GM21447 (cell line): ENCODE results near the gene HIP1.
"Not testable (repeated sequence)": the region's sequence is repeated elsewhere in the genome, so short reads cannot be mapped to it uniquely, and the experiment has no call there.

Source experiments
- ATAC-seq: cut with Tn5 transposase; IDR thresholded peaks from one replicate; pipeline ENCODE4 v1.9.1; 2021; ENCODE audit not compliant: unreplicated experiment

Gene HIP1

GRCh38 chr7:75738604-75738974 lies at the start of gene HIP1:
Gene HIP1, minus strand, starts transcription at chr7:75738941. Its CDS starts 21 bp downstream, at chr7:75738920.
- peak; percentile 5 for ATAC-seq

- ATAC-seq, result not testable (repeated sequence)
Measured at GRCh38 chr7:75788154-75788847, 49.6 kb upstream of the HIP1 start.

GRCh38 chr7:75783058-75783457 lies 44.3 kb upstream of the HIP1 start:
- not testable (repeated sequence) for ATAC-seq

GRCh38 chr7:75780647-75781273 lies 42.0 kb upstream of the HIP1 start:
- ATAC-seq, result not testable (repeated sequence)

- not testable (repeated sequence) for ATAC-seq
Measured at GRCh38 chr7:75779516-75779915, 40.8 kb upstream of the HIP1 start.

- not testable (repeated sequence) for ATAC-seq
Measured at GRCh38 chr7:75779035-75779434, 40.3 kb upstream of the HIP1 start.

GRCh38 chr7:75776295-75776971 lies 37.7 kb upstream of the HIP1 start:
- no peak for ATAC-seq

- not testable (repeated sequence) for ATAC-seq
Measured at GRCh38 chr7:75773958-75774357, 35.2 kb upstream of the HIP1 start.

- ATAC-seq, result no peak
Measured at GRCh38 chr7:75772081-75773077, 33.6 kb upstream of the HIP1 start, which contains the start of gene CCL26. Gene CCL26, minus strand, starts transcription at chr7:75772211. Its CDS starts 35 bp downstream, at chr7:75772176.

- no peak for ATAC-seq
Measured at GRCh38 chr7:75771224-75771623, 32.5 kb upstream of the HIP1 start.

- no peak for ATAC-seq
Measured at GRCh38 chr7:75762350-75762917, 23.7 kb upstream of the HIP1 start.

- not testable (repeated sequence) for ATAC-seq
Measured at GRCh38 chr7:75761801-75762200, 23.1 kb upstream of the HIP1 start.

- ATAC-seq, result no peak
Measured at GRCh38 chr7:75758491-75758890, 19.8 kb upstream of the HIP1 start.

GRCh38 chr7:75757860-75758259 lies 19.1 kb upstream of the HIP1 start:
- ATAC-seq, result no peak

- ATAC-seq, result no peak
Measured at GRCh38 chr7:75756991-75757676, 18.4 kb upstream of the HIP1 start.

GRCh38 chr7:75756206-75756990 lies 17.7 kb upstream of the HIP1 start:
- ATAC-seq, result no peak

GRCh38 chr7:75743455-75743859 lies 4.7 kb upstream of the HIP1 start:
- no peak for ATAC-seq

- no peak for ATAC-seq
Measured at GRCh38 chr7:75740846-75741497, 2.2 kb upstream of the HIP1 start.
